Mesendoderm (in vitro differentiated cells): ENCODE measurements around the gene HAGH.

Experiments used
- DNase-seq: peaks from one replicate; pipeline ENCODE4 v3.0.0; 2013
- H2AK5ac ChIP-seq: 2 replicates; pipeline ENCODE4 v1.6.1; 2013; ENCODE audit warnings: low read length, inconsistent platforms
- H2BK120ac ChIP-seq: 2 replicates; pipeline ENCODE4 v1.6.1; 2013; ENCODE audit warnings: low read depth, mild to moderate bottlenecking, low read length, moderate library complexity, mixed read lengths
- H2BK15ac ChIP-seq: replicated peaks from 2 replicates; pipeline ENCODE4 v1.6.1; 2013; ENCODE audit warnings: low read depth, mild to moderate bottlenecking, moderate library complexity
- H2BK5ac ChIP-seq: 2 replicates; pipeline ENCODE4 v1.6.1; 2013; ENCODE audit warnings: low read length, inconsistent platforms
- H3K18ac ChIP-seq: 2 replicates; pipeline ENCODE4 v1.6.1; 2013; ENCODE audit warnings: mild to moderate bottlenecking, low read length, mixed read lengths
- H3K23ac ChIP-seq: one replicate; pipeline ENCODE4 v1.6.1; 2013; ENCODE audit warnings: low read length
- H3K27ac ChIP-seq: 2 replicates; pipeline ENCODE4 v1.5.1; 2013; ENCODE audit warnings: low read depth, mild to moderate bottlenecking, inconsistent platforms, low read length, moderate library complexity
- H3K27me3 ChIP-seq: 2 replicates; pipeline ENCODE4 v1.6.1; 2013; ENCODE audit warnings: low read length, control low read depth, mild to moderate bottlenecking, inconsistent platforms; ENCODE audit not compliant: insufficient read depth, poor library complexity
- H3K36me3 ChIP-seq: 2 replicates; pipeline ENCODE4 v1.6.1; 2013; ENCODE audit warnings: low read length, inconsistent platforms; ENCODE audit not compliant: control insufficient read depth, insufficient read depth
- H3K4ac ChIP-seq: one replicate; pipeline ENCODE4 v1.6.1; 2013; ENCODE audit warnings: low read depth, mild to moderate bottlenecking, low read length, moderate library complexity
- H3K4me1 ChIP-seq: 2 replicates; pipeline ENCODE4 v1.6.1; 2013; ENCODE audit warnings: low read depth, low read length, inconsistent platforms; ENCODE audit not compliant: control insufficient read depth
- H3K4me2 ChIP-seq: 2 replicates; pipeline ENCODE4 v1.6.1; 2013; ENCODE audit warnings: low read length
- H3K4me3 ChIP-seq: 2 replicates; pipeline ENCODE4 v1.5.1; 2013; ENCODE audit warnings: mild to moderate bottlenecking, low read length
- H3K56ac ChIP-seq: one replicate; pipeline ENCODE4 v1.6.1; 2013; ENCODE audit warnings: low read length
- H3K79me1 ChIP-seq: 2 replicates; pipeline ENCODE4 v1.6.1; 2013; ENCODE audit warnings: low read length, inconsistent platforms
- H3K79me2 ChIP-seq: 2 replicates; pipeline ENCODE4 v1.6.1; 2013; ENCODE audit warnings: mild to moderate bottlenecking, low read length; ENCODE audit not compliant: control insufficient read depth, insufficient read depth
- H3K9ac ChIP-seq: 2 replicates; pipeline ENCODE4 v1.6.1; 2013; ENCODE audit warnings: low read length, inconsistent platforms
- H4K5ac ChIP-seq: one replicate; pipeline ENCODE4 v1.6.1; 2013; ENCODE audit warnings: low read length
- H4K8ac ChIP-seq: one replicate; pipeline ENCODE4 v1.6.1; 2013; ENCODE audit warnings: low read depth, mild to moderate bottlenecking, control low read depth, low read length, moderate library complexity
- WGBS: extraction: QIAGEN DNeasy Blood & Tissue Kit; methylation state at CpG from one replicate; pipeline ENCODE4 v1.1.7; 2013; ENCODE audit warnings: low lambda C conversion rate, missing lambda C conversion rate; ENCODE audit not compliant: insufficient coverage; ENCODE audit errors: extremely low coverage; 5-methylcytosine and 5-hydroxymethylcytosine counted together

The HAGH gene

DNA sequence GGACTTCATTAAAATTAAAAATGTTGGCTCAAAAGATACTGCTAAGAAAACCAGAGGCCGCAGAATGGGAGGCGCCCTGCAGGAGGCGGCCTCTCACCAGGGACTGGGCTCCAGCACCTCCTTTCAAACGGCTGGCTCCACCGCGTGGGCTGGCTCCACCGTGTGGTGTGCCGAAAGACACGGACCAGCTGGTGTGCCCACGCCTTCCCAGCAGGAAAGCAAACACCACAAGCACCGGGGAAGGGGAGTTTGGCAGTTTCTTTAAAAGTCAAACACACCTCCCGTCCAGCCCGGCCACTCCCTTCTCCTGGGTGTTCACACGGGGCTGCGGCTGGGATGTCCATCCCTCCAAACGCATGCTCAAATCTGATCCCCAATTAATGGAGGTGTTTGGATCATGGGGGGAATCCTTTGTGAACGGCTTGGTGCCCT lies 13.9 kb downstream of the HAGH start:
- H2BK5ac ChIP-seq: no peak overlapping the region
- H3K56ac ChIP-seq: no peak overlapping the region
- no peak overlapping the region for H3K27ac ChIP-seq
- H4K5ac ChIP-seq: no peak overlapping the region
- no peak overlapping the region for H3K18ac ChIP-seq
- H4K8ac ChIP-seq: no peak overlapping the region
- no peak overlapping the region for H3K9ac ChIP-seq
- H3K4me2 ChIP-seq: no peak overlapping the region
- H2BK15ac ChIP-seq: no peak overlapping the region
- no peak overlapping the region for H2AK5ac ChIP-seq
- no peaks in the 10 kb centered on the region for H3K27me3 ChIP-seq
- H3K36me3 ChIP-seq: no peaks in the 10 kb centered on the region
- no peak overlapping the region for H3K4ac ChIP-seq
- no CpG with 5 or more reads among the region's 17 CpGs for WGBS
- no peaks in the 10 kb centered on the region for H3K79me1 ChIP-seq
- DNase-seq: peak; percentile 66
- H3K4me3 ChIP-seq: no peak overlapping the region
- no peak overlapping the region for H3K23ac ChIP-seq
- no peak overlapping the region for H2BK120ac ChIP-seq
- no peaks in the 10 kb centered on the region for H3K79me2 ChIP-seq
- H3K4me1 ChIP-seq: no peaks in the 10 kb centered on the region

DNA sequence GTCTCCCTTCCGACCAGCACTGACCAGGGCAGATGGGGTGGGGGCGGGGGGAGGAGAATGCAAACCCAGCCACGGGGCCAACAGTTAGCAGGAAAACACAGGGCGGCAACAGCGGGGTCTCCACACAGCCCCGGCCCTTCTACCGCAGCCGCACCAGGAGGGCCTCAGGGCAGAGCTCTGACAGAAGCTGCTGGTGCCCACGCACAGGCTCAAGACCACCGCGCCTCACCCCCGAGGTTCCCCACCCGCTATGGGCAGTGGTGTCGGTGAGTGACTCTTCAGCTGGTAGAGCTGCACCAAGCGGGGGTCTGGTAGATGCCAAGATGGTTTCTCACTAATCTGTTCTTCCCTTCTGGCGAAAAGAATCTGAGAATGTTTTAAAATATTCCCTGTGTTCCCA lies 16.1 kb downstream of the HAGH start:
- Histone ChIP-seq H4K5ac (no peak overlapping the region), H3K4me2 (no peak overlapping the region), H3K79me2 (no peaks in the 10 kb centered on the region), H2AK5ac (no peak overlapping the region), H3K27me3 (no peaks in the 10 kb centered on the region), H3K18ac (no peak overlapping the region), H3K4ac (no peak overlapping the region), H2BK15ac (no peak overlapping the region), H3K79me1 (no peaks in the 10 kb centered on the region), H3K4me1 (no peaks in the 10 kb centered on the region), H2BK120ac (no peak overlapping the region), H4K8ac (no peak overlapping the region), H3K4me3 (no peak overlapping the region), H3K23ac (no peak overlapping the region), H3K36me3 (no peaks in the 10 kb centered on the region), H3K27ac (no peak overlapping the region), H3K56ac (no peak overlapping the region), H3K9ac (no peak overlapping the region), H2BK5ac (no peak overlapping the region)
- no CpG with 5 or more reads among the region's 16 CpGs for WGBS
- no peak for DNase-seq

- Histone ChIP-seq H3K27me3 (no peaks in the 10 kb centered on the region), H3K4me3 (no peak overlapping the region), H3K56ac (no peak overlapping the region), H3K79me1 (no peaks in the 10 kb centered on the region), H3K23ac (no peak overlapping the region), H2BK5ac (no peak overlapping the region), H2AK5ac (no peak overlapping the region), H3K9ac (no peak overlapping the region), H3K18ac (no peak overlapping the region), H3K4me2 (no peak overlapping the region), H4K8ac (no peak overlapping the region), H3K4ac (no peak overlapping the region), H3K4me1 (no peaks in the 10 kb centered on the region), H4K5ac (no peak overlapping the region), H2BK15ac (no peak overlapping the region), H2BK120ac (no peak overlapping the region), H3K27ac (no peak overlapping the region), H3K79me2 (no peaks in the 10 kb centered on the region), H3K36me3 (no peaks in the 10 kb centered on the region)
- DNase-seq: no peak
- no CpG with 5 or more reads among the region's 16 CpGs for whole genome bisulfite sequencing
Observed at GRCh38 chr16:1810106-1810505, 16.5 kb downstream of the HAGH start.

GRCh38 chr16:1809281-1809801 lies 17.3 kb downstream of the HAGH start:
- Histone ChIP-seq H3K18ac (no peak overlapping the region), H3K9ac (no peak overlapping the region), H3K27ac (no peak overlapping the region), H4K5ac (no peak overlapping the region), H3K27me3 (no peaks in the 10 kb centered on the region), H2BK5ac (no peak overlapping the region), H4K8ac (no peak overlapping the region), H3K4me1 (no peaks in the 10 kb centered on the region), H3K23ac (no peak overlapping the region), H2BK120ac (no peak overlapping the region), H3K36me3 (no peaks in the 10 kb centered on the region), H2BK15ac (no peak overlapping the region), H3K4me2 (no peak overlapping the region), H3K56ac (no peak overlapping the region), H2AK5ac (no peak overlapping the region), H3K4me3 (no peak overlapping the region), H3K79me1 (no peaks in the 10 kb centered on the region), H3K4ac (no peak overlapping the region), H3K79me2 (no peaks in the 10 kb centered on the region)
- peak; percentile 43 for DNase-seq
- WGBS: no CpG with 5 or more reads among the region's 28 CpGs

GRCh38 chr16:1808691-1809090 lies 17.9 kb downstream of the HAGH start:
- Histone ChIP-seq H3K4ac (no peak overlapping the region), H2BK120ac (no peak overlapping the region), H3K79me1 (no peaks in the 10 kb centered on the region), H3K27ac (no peak overlapping the region), H3K36me3 (no peaks in the 10 kb centered on the region), H3K4me2 (no peak overlapping the region), H3K4me1 (no peaks in the 10 kb centered on the region), H4K8ac (no peak overlapping the region), H2BK15ac (no peak overlapping the region), H2AK5ac (no peak overlapping the region), H2BK5ac (no peak overlapping the region), H3K18ac (no peak overlapping the region), H4K5ac (no peak overlapping the region), H3K9ac (no peak overlapping the region), H3K23ac (no peak overlapping the region), H3K56ac (no peak overlapping the region), H3K4me3 (no peak overlapping the region), H3K27me3 (no peaks in the 10 kb centered on the region), H3K79me2 (no peaks in the 10 kb centered on the region)
- no peak for DNase-seq
- WGBS: no CpG with 5 or more reads among the region's 18 CpGs

DNA sequence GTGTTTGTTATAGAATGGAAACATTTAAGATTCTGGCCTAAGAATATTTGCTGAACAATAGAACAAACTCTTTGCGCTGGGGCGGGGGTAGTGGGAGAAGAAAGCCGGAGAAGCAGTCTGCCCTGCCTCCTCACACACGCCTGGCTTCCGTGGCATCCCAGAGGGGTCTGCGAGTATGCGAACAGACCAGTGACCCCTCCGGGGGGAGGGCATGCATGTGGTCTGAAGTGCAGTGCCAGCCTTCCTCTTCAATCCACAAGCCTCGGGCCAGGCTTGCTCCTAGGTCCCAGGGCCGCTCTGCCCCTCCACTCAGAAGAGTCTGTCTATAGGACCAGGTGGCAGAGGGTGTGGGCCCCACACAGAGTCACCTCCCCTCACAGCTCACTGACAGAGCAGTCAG lies 19.0 kb downstream of the HAGH start:
- no CpG with 5 or more reads among the region's 10 CpGs for WGBS

More for the DNA sequence above, 19.0 kb downstream of the HAGH start:
- Histone ChIP-seq H3K4ac (no peak overlapping the region), H3K79me2 (no peaks in the 10 kb centered on the region), H3K9ac (no peak overlapping the region), H3K4me3 (no peak overlapping the region), H3K27ac (no peak overlapping the region), H3K18ac (no peak overlapping the region), H3K4me1 (no peaks in the 10 kb centered on the region), H2BK120ac (no peak overlapping the region), H2BK5ac (no peak overlapping the region), H3K23ac (no peak overlapping the region), H3K4me2 (no peak overlapping the region), H3K79me1 (no peaks in the 10 kb centered on the region), H3K27me3 (no peaks in the 10 kb centered on the region), H3K56ac (no peak overlapping the region), H4K5ac (no peak overlapping the region), H4K8ac (no peak overlapping the region), H3K36me3 (no peaks in the 10 kb centered on the region), H2AK5ac (no peak overlapping the region), H2BK15ac (no peak overlapping the region)
- DNase-seq: no peak
